GM12878 (cell line): ENCODE data around the gene STK35.

ENCODE experiments used
- EZH2 ChIP-seq: IDR thresholded peaks from 2 replicates; pipeline ENCODE4 v1.6.1; 2012; ENCODE audit warnings: low read depth, mild to moderate bottlenecking, control low read depth, inconsistent platforms, low read length, borderline replicate concordance; ENCODE audit not compliant: control insufficient read depth
- GABPA ChIP-seq: IDR thresholded peaks from 2 replicates; pipeline ENCODE4 v1.6.1; 2014; ENCODE audit warnings: antibody characterized with exemption, low read depth, mild to moderate bottlenecking, inconsistent platforms
- HDAC2 ChIP-seq: fragments of 200-600 bp; sonication (generic); IDR thresholded peaks from 2 replicates; pipeline ENCODE4 v1.6.1; 2017
- MAX ChIP-seq: IDR thresholded peaks from 2 replicates; pipeline ENCODE4 v1.6.1; 2012; ENCODE audit warnings: low read depth, low read length, improper control_type of control experiment
- NR2C2 ChIP-seq: IDR thresholded peaks from 2 replicates; pipeline ENCODE4 v1.6.1; 2011; ENCODE audit warnings: borderline replicate concordance, low read depth; ENCODE audit not compliant: control insufficient read depth, insufficient read length
- POLR2AphosphoS5 ChIP-seq: IDR thresholded peaks from 2 replicates; pipeline ENCODE4 v1.6.1; 2011; ENCODE audit warnings: mild to moderate bottlenecking, low read length, inconsistent platforms
- PRDM15 ChIP-seq: fragments of 450-650 bp; formaldehyde crosslinking; IDR thresholded peaks from 2 replicates; pipeline ENCODE4 v1.4.0; 2020; ENCODE audit warnings: mild to moderate bottlenecking, moderate library complexity
- SMC3 ChIP-seq: IDR thresholded peaks from 2 replicates; pipeline ENCODE4 v1.6.1; 2011; ENCODE audit warnings: low read length, improper control_type of control experiment, borderline replicate concordance
- TCF12 ChIP-seq: IDR thresholded peaks from 2 replicates; pipeline ENCODE4 v1.6.1; 2011; ENCODE audit warnings: low read depth, mild to moderate bottlenecking, low read length
- YY1 ChIP-seq: IDR thresholded peaks from 2 replicates; pipeline ENCODE4 v1.6.1; 2011; ENCODE audit warnings: low read depth, mild to moderate bottlenecking, low read length
- ZNF384 ChIP-seq: IDR thresholded peaks from 2 replicates; pipeline ENCODE4 v1.6.1; 2012; ENCODE audit warnings: low read depth, mild to moderate bottlenecking, low read length, improper control_type of control experiment, borderline replicate concordance
- TF ChIP-seq, protein P1 (sequence below), 3 experiments: IDR thresholded peaks in 2 of 3; conservative IDR thresholded peaks in 1 of 3; 2 replicates each; pipeline ENCODE4 v1.5.1; 2011; ENCODE audit warnings: low read depth in 3 of 3, low read length in 3 of 3, mild to moderate bottlenecking in 3 of 3, control low read depth in 2 of 3, moderate library complexity in 2 of 3, inconsistent platforms in 1 of 3, mixed read lengths in 1 of 3; ENCODE audit not compliant: control insufficient read depth in 2 of 3, insufficient read depth in 1 of 3; ENCODE audit errors: extremely low read depth in 1 of 3

GRCh38 chr20:2145376-2145775, 43.7 kb downstream of the STK35 start:
- no peak for TF ChIP-seq EZH2
- TF ChIP-seq ZNF384: no peak
- TF ChIP-seq POLR2AphosphoS5: no peak
- TF ChIP-seq GABPA: no peak
- TF ChIP-seq, protein P1, sequence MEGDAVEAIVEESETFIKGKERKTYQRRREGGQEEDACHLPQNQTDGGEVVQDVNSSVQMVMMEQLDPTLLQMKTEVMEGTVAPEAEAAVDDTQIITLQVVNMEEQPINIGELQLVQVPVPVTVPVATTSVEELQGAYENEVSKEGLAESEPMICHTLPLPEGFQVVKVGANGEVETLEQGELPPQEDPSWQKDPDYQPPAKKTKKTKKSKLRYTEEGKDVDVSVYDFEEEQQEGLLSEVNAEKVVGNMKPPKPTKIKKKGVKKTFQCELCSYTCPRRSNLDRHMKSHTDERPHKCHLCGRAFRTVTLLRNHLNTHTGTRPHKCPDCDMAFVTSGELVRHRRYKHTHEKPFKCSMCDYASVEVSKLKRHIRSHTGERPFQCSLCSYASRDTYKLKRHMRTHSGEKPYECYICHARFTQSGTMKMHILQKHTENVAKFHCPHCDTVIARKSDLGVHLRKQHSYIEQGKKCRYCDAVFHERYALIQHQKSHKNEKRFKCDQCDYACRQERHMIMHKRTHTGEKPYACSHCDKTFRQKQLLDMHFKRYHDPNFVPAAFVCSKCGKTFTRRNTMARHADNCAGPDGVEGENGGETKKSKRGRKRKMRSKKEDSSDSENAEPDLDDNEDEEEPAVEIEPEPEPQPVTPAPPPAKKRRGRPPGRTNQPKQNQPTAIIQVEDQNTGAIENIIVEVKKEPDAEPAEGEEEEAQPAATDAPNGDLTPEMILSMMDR (IDR thresholded peaks at IDR 0.05 in 2 of 3, conservative IDR thresholded peaks at IDR 0.05 in 1 of 3; ENCODE audit: control insufficient read depth in 2 of 3, extremely low read depth in 1 of 3, insufficient read depth in 1 of 3, low read depth in 3 of 3, low read length in 3 of 3): no peak
- no peak for TF ChIP-seq NR2C2
- TF ChIP-seq SMC3: no peak
- TF ChIP-seq TCF12: no peak
- TF ChIP-seq PRDM15: no peak
- no peak for TF ChIP-seq MAX
- no peak for TF ChIP-seq YY1
- TF ChIP-seq HDAC2: no peak
